Endometrial microvascular endothelial cells (primary cell): ENCODE measurements around the gene EPHB4. TPM values are rescaled to one million over a fixed set of nuclear protein-coding genes. Genes with fewer than 3 reads are reported as not detected.
"Not testable (repeated sequence)": the region's sequence is repeated elsewhere in the genome, so short reads cannot be mapped to it uniquely, and the experiment has no call there.

ENCODE experiments used
- in situ Hi-C: cut with HindIII; loops from 2 replicates; pipeline ENCODE4 v1.10.0; 2017; ENCODE audit warnings: low sequenced_read_pairs, low pct_unique_long_range_greater_than_20kb; ENCODE audit errors: inconsistent ontology term
- total RNA-seq: library from RNA; depleted of rRNA; stranded (reverse); fragments of >200 nt; gene quantifications from one replicate; pipeline ENCODE4 v1.2.3, GENCODE V29; 2015; ENCODE audit errors: inconsistent ontology term

Gene EPHB4
- total RNA-seq, 1 donor from 2014 or later, result 78.6 TPM

- in situ Hi-C loops, result no loop called here
Measured at GRCh38 chr7:100824499-100825214, 2.7 kb downstream of the EPHB4 start.

GRCh38 chr7:100823534-100823933, 3.8 kb downstream of the EPHB4 start:
- in situ Hi-C loops, result no loop called here

DNA sequence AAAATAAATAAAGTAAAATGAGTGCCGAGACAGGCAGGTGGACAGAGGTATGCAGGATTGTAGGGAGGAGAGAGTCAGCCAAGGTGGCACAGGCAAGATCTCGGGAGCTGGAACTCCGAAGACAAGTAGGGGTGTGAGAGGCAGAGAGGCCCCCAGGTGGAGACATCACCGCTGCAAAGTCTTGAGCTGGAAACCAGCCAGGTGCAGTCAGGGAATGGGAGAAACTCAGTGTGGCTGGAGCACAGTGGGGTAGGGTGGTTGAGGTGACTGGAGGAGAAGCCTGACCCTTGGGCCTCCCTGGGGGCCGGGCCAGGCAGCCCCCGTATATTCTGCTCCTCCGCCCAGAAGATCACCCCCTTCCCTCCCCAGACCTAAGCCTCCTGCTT, 4.2 kb downstream of the EPHB4 start:
- in situ Hi-C loops, result no loop called here

DNA sequence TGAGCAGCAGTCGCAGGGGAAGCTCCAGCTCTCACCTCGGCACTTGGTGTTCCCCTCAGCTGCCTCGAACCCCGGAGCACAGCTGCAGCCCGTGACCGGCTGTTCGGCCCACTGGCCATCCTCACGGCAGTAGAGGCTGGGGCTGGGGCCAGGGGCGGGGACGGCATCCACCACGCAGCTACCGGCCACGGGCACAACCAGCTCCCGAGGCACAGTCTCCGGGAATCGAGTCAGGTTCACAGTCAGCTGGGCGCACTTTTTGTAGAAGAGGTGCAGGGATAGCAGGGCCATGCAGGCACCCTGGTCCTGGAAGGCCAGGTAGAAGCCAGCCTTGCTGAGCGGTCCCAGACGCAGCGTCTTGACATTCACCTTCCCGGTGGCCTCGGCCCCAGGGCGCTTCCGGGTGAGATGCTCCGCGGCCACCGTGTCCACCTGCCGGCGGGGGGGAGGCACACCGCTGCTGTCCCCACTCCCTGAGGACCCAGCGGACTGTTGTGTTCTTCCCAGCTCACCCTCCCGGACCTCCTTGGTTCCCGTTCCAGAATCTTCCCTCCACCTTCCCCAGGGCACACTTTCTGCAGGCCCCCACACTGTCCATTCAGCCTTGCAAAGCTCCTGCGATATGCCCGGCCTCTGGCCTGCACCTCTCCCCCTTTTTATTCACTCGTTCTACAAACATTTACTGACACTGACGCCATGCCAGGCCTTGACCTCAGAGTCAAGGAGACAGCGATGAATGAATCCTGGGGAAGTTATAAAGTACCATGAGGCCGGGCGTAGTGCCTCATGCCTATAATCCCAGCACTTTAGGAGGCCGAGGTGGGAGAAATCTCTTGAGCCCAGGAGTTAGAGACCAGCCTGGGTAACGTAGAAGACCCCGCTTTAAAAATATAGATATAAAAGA, 4.8 kb downstream of the EPHB4 start:
- in situ Hi-C loops, result no loop called here

GRCh38 chr7:100819586-100819985, 7.7 kb downstream of the EPHB4 start:
- in situ Hi-C loops, result no loop called here

DNA sequence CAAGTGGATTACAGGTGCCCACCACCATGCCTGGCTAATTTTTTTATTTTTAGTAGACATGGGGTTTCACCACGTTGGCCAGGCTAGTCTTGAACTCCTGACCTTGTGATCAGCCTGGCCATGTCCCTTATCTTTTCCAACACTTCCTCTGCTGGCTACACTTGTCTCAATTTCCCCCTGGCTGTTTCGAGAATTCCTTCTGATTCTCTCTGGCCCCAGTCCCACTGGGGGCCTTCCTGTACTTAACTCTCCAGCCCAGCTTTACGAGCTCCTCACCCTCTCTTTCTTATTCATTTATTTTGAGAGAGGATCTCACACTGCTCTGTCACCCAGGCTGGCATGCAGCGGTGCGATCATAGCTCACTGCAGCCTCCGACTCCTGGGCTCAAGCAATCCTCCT, 8.5 kb downstream of the EPHB4 start:
- in situ Hi-C loops, result no loop called here

- in situ Hi-C loops, result no loop called here
Measured at GRCh38 chr7:100818366-100818765, 9.0 kb downstream of the EPHB4 start.

GRCh38 chr7:100817097-100817496, 10.2 kb downstream of the EPHB4 start:
- in situ Hi-C loops, result no loop called here

- in situ Hi-C loops, result not testable (repeated sequence)
Measured at GRCh38 chr7:100816515-100816914, 10.8 kb downstream of the EPHB4 start.

DNA sequence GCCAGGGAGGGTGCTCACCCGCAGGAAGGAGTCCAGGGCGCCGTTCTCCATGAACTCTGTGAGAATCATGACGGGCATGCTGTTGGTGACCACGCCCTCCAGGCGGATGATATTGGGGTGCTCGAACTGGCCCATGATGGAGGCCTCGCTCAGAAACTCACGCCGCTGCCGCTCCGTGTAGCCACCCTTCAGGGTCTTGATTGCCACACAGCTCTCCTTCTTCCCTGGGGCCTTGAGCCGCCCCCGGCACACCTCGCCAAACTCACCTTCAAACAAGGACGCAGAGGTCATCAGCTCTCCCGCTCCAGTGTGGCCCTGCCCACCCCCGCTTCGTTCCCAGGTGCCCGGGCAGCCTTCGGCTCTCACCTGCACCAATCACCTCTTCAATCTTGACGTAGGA, 14.6 kb downstream of the EPHB4 start:
- in situ Hi-C loops, result no loop called here

- in situ Hi-C loops, result no loop called here
Measured at GRCh38 chr7:100811480-100811879, 15.8 kb downstream of the EPHB4 start.

DNA sequence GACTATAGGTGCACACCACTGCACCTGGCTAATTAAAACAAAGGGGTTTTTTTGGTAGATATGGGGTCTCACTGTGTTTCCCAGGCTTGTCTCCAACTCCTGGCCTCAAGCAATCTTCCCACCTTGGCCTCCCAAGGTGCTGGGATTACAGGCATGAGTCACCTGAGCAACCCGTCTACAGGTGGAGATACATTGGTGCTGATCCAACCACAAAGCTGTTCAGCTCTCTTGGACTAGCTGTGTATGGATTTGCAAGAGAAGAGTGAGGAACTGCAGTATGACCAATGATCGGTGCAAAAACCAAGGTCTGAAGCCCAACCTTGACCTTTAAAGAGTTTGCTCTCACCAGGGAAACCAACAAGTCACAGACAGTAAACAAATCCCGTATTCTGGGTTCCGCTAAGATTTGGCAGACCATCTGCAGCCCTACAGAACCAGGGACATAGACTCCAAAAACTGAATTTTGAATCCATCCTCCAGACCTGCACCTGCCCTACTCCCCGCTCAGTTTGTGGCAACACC, 18.9 kb downstream of the EPHB4 start:
- in situ Hi-C loops, result no loop called here

DNA sequence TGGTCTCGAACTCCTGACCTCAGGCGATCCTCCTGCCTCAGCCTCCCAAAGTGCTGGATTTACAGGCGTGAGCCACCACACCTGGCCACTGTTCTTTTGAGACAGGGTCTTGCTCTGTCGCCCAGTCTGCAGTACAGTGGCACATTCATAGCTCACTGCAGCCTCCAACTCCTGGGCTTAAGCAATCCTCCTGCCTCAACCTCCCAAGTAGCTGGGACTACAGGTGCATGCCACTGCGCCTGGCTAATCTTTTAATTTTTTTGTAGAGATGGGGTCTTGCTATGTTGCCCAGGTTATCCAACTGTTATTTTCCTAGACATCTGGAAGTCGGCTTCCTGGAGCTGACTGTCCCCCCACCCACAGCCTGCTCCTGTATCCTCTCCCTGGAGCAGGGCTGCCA, 20.4 kb downstream of the EPHB4 start:
- in situ Hi-C loops, result not testable (repeated sequence)

GRCh38 chr7:100806276-100806675, 21.0 kb downstream of the EPHB4 start:
- in situ Hi-C loops, result no loop called here

- in situ Hi-C loops, result no loop called here
Measured at GRCh38 chr7:100804681-100805431, 22.5 kb downstream of the EPHB4 start.

GRCh38 chr7:100803398-100804161, 23.7 kb downstream of the EPHB4 start:
- in situ Hi-C loops, result no loop called here

DNA sequence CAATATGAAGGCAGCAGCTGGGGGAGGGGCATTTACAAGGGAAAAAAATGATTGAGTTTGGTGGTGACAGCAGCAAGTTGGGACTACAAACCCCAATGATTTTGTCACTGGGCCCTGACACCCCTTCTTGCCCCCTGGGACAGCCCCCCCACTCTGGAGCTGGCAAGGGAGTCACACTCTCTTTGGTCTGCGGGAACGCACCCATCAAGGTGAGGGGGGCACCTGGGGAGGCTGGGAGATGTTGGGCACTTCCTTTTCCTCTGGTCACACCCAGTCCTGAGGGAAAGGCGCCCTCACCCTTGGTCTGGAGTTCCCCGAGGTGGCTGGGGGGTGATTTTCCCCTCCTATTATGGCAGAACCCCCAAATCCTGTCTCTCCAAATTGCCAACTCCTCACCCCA, 24.4 kb downstream of the EPHB4 start:
- in situ Hi-C loops, result no loop called here

GRCh38 chr7:100801833-100802568, 25.3 kb downstream of the EPHB4 start:
- in situ Hi-C loops, result no loop called here
